LNCaP clone FGC (cell line): Measurements from ENCODE around the gene TLE4.

Experiments used
- DNase-seq: peaks from one replicate; pipeline ENCODE4 v3.0.0-alpha.2; 2011; ENCODE audit warnings: low read depth
- H3K4me3 ChIP-seq: 2 replicates; pipeline ENCODE4 v1.5.1; 2011; ENCODE audit warnings: mild to moderate bottlenecking, low read depth, low read length, control low read depth
- CTCF ChIP-seq: IDR thresholded peaks from 2 replicates; pipeline ENCODE4 v1.5.1; 2012; ENCODE audit warnings: mild to moderate bottlenecking; ENCODE audit not compliant: control insufficient read depth, insufficient read depth; ENCODE audit errors: extremely low read depth

TLE4 gene

GRCh38 chr9:79571309-79572031 lies at the start of gene TLE4:
TSS of gene TLE4 (plus strand) at chr9:79571965. CDS start at chr9:79572791, 826 bp downstream.
- TF ChIP-seq CTCF = no peak
- H3K4me3 ChIP-seq = peak within 1 kb of the TSS; percentile 47
- peak; percentile 100 for DNase-seq

DNA sequence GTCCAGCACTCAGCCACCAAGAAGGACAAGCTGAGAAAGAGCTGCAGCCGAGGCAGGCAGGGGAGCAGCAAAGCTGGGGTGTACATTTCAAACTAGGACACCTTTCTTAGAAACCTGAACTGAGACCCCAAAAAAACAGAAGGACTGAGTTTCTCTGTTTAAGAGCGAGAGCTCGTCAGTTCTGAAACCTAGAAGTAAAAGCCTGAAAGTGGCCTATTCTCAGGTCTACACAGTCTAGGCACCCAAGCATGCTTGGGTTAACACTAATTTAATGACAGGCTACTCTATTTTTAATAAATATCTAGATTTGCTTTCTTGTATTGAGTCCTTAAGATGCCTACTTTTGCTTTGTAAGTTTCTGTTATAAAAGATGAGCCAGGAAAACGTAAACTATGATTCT lies 49.0 kb upstream of the TLE4 start:
- no peak for TF ChIP-seq CTCF
- DNase-seq = no peak
- no peak overlapping the region for H3K4me3 ChIP-seq

DNA sequence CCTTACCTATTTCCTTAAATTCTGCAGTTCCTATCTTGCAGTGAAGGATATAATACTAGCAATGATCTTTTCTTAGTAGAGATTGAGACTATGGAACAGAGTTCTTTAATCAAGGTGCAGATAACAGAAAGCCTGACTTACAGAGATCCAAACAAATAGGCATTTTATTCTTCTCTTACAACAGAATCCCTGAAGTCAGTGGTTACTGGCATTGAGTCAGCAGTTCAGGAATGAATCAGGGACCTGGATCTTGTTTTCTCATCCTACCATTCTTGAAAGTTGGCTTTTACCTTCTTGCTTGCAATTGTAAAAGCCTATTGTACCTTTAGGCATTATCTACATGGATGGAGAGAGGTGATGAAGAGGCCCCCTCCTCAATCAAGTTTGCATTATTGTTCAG lies 47.5 kb upstream of the TLE4 start:
- no peak for DNase-seq
- no peak for TF ChIP-seq CTCF
- no peak overlapping the region for H3K4me3 ChIP-seq

DNA sequence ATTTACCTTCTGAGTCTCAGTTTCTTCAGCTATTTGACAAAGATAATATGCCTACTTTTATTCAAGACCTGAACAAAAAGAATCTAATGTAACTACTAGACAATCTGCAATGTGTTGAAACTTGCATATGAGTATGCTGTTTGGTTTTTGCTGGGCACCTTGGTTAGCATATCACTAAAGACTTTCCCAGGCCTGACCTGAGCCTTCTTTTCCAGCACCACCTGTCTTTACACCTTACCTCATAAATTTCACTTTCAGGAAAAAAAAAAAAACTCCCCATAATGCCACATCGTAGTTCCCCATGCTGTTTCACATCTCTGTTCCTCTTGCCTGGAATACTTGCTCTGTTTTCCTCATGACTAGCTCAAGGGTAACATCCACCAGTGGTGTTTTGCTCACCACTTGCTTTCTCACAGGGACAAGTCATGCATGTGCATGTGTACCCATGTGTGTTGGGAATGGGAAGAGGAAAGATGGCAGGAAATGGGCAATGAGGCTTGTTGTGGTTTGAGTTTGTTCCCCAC lies 45.6 kb upstream of the TLE4 start:
- no peak for TF ChIP-seq CTCF
- no peak for DNase-seq
- no peak overlapping the region for H3K4me3 ChIP-seq

DNA sequence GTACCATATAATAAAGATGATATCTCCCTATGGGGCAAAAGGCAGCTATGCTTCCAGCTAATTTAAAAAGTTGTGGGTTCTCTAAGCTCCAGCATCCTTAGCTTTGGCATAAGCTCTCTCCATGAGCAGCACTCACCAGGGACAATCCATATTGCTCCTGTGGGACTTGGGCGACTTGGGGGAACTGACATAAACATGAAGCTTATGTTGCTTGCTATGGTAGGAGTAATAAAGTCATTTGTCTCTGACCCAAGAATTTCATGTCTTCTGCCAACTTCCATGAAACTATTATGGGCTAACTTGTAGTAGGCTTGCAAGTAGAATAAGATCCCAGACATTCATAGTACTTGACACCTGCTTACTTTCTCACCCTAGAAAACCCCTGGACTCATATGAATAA lies 36.2 kb upstream of the TLE4 start:
- H3K4me3 ChIP-seq = no peak overlapping the region
- no peak for TF ChIP-seq CTCF
- peak; percentile 28 for DNase-seq

DNA sequence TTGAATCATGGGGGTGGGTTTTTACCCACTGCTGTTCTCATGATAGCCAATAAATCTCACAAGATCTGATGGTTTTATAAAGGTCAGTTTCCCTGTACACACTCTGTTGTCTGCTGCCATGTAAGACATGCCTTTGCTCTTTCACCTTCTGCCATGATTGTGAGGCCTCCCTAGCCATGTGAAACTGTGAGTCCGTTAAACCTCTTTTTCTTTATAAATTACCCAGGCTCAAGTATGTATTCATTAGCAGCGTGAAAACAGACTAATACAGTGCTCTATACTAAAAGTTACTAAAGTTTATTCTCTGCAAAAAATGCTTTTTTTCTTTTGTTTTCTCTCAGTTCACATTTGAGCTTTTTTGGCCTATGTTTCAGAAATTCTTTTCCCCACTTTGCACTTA lies 33.9 kb upstream of the TLE4 start:
- H3K4me3 ChIP-seq = no peak overlapping the region
- TF ChIP-seq CTCF = no peak
- DNase-seq = no peak
